HG02885 (cell line): ENCODE measurements around the gene S100G.

ENCODE experiments used
- ATAC-seq: cut with Tn5 transposase; IDR thresholded peaks from one replicate; pipeline ENCODE4 v1.9.1; 2021; ENCODE audit warnings: mild to moderate bottlenecking; ENCODE audit not compliant: unreplicated experiment, poor library complexity

S100G gene

GRCh38 chrX:16702700-16703599, 53.0 kb downstream of the S100G start:
- ATAC-seq = no peak
